ENCODE measurements around the gene PRKCD.

Gene PRKCD

DNA sequence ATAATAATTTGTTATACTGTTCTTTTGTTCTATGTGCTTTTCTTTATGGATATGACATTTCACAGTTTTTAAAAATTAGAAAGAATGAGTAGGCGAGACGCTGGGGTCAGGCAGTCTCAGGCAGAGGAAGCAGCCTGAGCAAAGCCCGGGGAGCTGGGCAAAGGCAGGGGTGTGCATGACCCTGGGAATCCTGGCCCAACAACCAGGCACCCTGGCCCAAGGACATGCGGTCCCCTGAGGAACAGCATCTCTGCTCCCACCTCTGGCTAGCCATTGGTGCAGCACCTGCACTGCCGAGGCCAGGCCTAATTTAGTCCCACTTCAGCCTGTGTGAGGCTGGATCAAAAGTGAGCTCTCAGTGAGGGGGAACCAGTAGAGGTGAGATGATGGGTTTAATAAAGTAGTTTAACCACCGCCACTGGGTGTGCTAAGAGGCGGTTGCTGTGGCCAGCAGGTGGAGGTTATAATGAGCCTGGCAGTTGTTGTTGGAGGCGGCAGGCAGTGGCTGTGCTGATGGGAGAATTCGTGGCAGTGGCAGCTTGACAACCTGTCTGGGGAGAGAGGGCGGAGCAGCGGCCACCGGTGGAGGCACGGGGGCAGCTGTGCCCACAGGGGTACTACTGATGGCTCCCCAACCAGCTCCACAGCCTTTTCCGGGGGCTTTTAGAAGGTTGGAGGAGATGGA is 41.5 kb downstream of the PRKCD start:
- Histone ChIP-seq H3K36me3 (no peaks in the 10 kb centered on the region), H3K4me1 (no peaks in the 10 kb centered on the region), H3K9me3 (no peaks in the 10 kb centered on the region), H3K4me3 (ENCODE audit: low read depth, low read length) (no peak overlapping the region), H3K27me3 (no peaks in the 10 kb centered on the region)
- TF ChIP-seq, protein P1, sequence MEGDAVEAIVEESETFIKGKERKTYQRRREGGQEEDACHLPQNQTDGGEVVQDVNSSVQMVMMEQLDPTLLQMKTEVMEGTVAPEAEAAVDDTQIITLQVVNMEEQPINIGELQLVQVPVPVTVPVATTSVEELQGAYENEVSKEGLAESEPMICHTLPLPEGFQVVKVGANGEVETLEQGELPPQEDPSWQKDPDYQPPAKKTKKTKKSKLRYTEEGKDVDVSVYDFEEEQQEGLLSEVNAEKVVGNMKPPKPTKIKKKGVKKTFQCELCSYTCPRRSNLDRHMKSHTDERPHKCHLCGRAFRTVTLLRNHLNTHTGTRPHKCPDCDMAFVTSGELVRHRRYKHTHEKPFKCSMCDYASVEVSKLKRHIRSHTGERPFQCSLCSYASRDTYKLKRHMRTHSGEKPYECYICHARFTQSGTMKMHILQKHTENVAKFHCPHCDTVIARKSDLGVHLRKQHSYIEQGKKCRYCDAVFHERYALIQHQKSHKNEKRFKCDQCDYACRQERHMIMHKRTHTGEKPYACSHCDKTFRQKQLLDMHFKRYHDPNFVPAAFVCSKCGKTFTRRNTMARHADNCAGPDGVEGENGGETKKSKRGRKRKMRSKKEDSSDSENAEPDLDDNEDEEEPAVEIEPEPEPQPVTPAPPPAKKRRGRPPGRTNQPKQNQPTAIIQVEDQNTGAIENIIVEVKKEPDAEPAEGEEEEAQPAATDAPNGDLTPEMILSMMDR (IDR thresholded peaks at IDR 0.05; ENCODE audit: low read depth, low read length), result no peak
- DNase-seq, result no peak

DNA sequence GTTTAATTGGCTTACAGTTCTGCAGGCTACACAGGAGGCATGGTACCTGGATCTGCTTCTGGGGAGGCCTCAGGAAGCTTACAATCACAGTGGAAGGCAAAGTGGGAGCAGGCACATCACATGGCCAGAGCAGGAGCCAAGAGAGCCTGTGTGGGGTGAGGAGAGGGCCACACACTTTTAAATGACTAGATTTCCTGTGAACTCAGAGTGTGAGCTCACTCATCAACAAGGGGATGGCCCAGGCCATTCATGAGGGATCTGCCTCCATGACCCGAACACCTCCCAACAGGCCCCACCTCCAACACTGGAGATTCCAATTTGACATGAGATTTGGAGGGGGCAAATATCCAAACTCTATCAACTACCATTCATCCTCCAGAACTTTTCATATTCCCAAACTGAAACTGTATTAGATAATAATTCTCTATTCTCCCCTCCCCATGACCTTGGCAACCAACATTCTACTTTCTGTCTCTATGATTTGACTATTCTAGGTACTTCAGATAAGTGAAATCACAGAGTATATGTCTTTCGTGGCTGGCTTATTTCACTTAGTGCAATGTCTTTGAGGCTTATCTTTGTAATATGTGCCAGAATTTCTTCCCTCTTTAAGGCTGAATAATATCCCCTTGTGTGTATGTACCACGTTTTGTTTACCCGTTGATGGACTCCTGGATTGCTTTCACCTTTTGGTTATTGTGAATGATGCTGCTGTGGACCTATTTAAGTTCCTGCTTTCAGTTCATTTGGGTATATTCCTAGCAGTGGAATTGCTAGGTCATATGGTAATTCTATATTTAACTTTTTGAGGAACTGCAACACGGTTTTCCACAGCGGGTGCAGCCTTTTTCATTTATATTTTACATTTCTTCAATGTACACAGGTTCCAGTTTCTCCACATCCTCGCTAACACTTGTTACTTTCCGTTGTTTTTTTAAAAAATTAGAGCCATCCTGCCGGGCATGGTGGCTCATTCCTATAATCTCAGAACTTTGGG is 51.0 kb downstream of the PRKCD start:
- Histone ChIP-seq H3K36me3 (no peaks in the 10 kb centered on the region), H3K27me3 (no peaks in the 10 kb centered on the region), H3K4me1 (no peaks in the 10 kb centered on the region), H3K4me3 (ENCODE audit: low read depth, low read length) (no peak overlapping the region), H3K9me3 (no peaks in the 10 kb centered on the region)
- TF ChIP-seq, protein P1 (IDR thresholded peaks at IDR 0.05; ENCODE audit: low read depth, low read length), result no peak
- no peak for DNase-seq

- no peaks in the 10 kb centered on the region for H3K9me3 ChIP-seq
- TF ChIP-seq, protein P1 (IDR thresholded peaks at IDR 0.05; ENCODE audit: low read depth, low read length), result no peak
- DNase-seq, result no peak
- no peaks in the 10 kb centered on the region for H3K27me3 ChIP-seq
- no peak overlapping the region for H3K4me3 ChIP-seq (ENCODE audit: low read depth, low read length)
- H3K36me3 ChIP-seq, result no peaks in the 10 kb centered on the region
- no peaks in the 10 kb centered on the region for H3K4me1 ChIP-seq
Measured at GRCh38 chr3:53213276-53213675, 52.3 kb downstream of the PRKCD start.

DNA sequence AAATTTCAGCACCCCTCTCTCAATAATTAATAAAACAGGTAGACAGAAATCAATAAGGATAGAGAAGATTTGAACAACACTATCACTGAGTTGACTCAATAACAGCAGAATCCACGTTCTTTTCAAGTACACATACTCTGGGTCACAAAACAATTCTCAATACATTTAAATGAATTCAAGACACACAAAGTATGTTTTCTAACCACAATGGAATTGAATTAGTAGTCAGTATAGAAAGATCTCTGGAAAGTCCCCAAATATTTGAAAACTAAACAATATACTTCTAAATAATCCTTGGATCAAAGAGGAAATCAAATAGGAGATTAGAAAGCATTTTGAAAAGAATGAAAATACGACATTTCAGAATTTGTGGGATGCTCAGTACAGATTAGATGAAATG is 54.8 kb downstream of the PRKCD start:
- H3K4me3 ChIP-seq (ENCODE audit: low read depth, low read length), result no peak overlapping the region

GRCh38 chr3:53216723-53217122 is 55.7 kb downstream of the PRKCD start:
- TF ChIP-seq, protein P1 (IDR thresholded peaks at IDR 0.05; ENCODE audit: low read depth, low read length), result no peak
- H3K36me3 ChIP-seq, result no peaks in the 10 kb centered on the region
- H3K4me3 ChIP-seq (ENCODE audit: low read depth, low read length), result no peak overlapping the region
- no peaks in the 10 kb centered on the region for H3K4me1 ChIP-seq
- no peaks in the 10 kb centered on the region for H3K27me3 ChIP-seq
- DNase-seq, result no peak
- no peaks in the 10 kb centered on the region for H3K9me3 ChIP-seq

More for the DNA sequence above, 54.8 kb downstream of the PRKCD start:
- H3K36me3 ChIP-seq, result no peaks in the 10 kb centered on the region
- TF ChIP-seq, protein P1 (IDR thresholded peaks at IDR 0.05; ENCODE audit: low read depth, low read length), result no peak
- no peaks in the 10 kb centered on the region for H3K4me1 ChIP-seq
- H3K9me3 ChIP-seq, result no peaks in the 10 kb centered on the region
- no peak for DNase-seq
- no peaks in the 10 kb centered on the region for H3K27me3 ChIP-seq

All from BE2C (cell line).